Brain microvascular endothelial cell (primary cell): ENCODE measurements around the gene MAP3K5.

Source experiments
- DNase-seq: peaks from one replicate; pipeline ENCODE4 v3.0.0-alpha.2; 2020
- H3K27ac ChIP-seq: fragments of 250-450 bp; sonication (Bioruptor Pico); 2 replicates; pipeline ENCODE4 v1.5.1; 2020; ENCODE audit warnings: mild to moderate bottlenecking, moderate library complexity
- H3K27me3 ChIP-seq: fragments of 250-450 bp; sonication (Bioruptor Pico); replicated peaks from 2 replicates; pipeline ENCODE4 v1.5.1; 2020; ENCODE audit warnings: mild to moderate bottlenecking
- H3K36me3 ChIP-seq: fragments of 250-450 bp; sonication (Bioruptor Pico); replicated peaks from 2 replicates; pipeline ENCODE4 v1.5.1; 2020; ENCODE audit warnings: mild to moderate bottlenecking
- H3K4me3 ChIP-seq: 2 replicates; pipeline ENCODE4 v1.5.1; 2011; ENCODE audit warnings: low read depth, mild to moderate bottlenecking, control low read depth, low read length, moderate library complexity
- in situ Hi-C: cut with HindIII; loops from 2 replicates; pipeline ENCODE4 v1.10.0; 2017; ENCODE audit warnings: low sequenced_read_pairs, low pct_ligation_motif_present
- TF ChIP-seq, protein P1 (sequence below): IDR thresholded peaks from 2 replicates; pipeline ENCODE4 v1.5.1; 2011; ENCODE audit warnings: low read depth, mild to moderate bottlenecking, moderate library complexity, low read length, control low read depth, inconsistent platforms; ENCODE audit errors: missing control alignments

The MAP3K5 gene

DNA sequence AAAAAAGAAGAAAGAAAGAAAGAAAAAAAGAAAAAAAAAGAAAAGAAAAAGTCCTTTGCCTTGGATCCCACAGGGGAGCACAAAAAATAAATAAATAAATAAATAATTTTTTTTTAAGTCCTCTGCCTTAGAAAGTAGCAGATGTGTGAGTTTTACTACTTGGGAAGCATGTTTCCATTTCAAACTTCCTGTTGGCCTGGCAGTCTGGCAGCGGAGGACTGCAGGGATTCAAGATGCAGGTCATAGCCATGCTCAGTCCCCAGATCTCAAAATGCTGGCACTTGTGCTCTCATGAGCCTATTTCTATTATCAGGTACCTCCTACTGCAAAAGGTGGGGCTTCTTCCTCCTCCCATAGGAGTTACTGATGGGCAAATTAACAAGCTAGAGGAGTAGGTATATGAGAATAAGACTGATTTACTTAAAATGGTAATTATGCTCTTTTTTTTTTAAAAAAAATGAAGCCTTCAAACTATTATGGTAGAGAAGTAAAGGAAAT lies 187.9 kb downstream of the MAP3K5 start:
- H3K36me3 ChIP-seq: no peaks in the 10 kb centered on the region
- DNase-seq: no peak
- in situ Hi-C loops: no loop called here
- H3K27ac ChIP-seq: no peak overlapping the region
- H3K4me3 ChIP-seq: no peak overlapping the region
- TF ChIP-seq, protein P1, sequence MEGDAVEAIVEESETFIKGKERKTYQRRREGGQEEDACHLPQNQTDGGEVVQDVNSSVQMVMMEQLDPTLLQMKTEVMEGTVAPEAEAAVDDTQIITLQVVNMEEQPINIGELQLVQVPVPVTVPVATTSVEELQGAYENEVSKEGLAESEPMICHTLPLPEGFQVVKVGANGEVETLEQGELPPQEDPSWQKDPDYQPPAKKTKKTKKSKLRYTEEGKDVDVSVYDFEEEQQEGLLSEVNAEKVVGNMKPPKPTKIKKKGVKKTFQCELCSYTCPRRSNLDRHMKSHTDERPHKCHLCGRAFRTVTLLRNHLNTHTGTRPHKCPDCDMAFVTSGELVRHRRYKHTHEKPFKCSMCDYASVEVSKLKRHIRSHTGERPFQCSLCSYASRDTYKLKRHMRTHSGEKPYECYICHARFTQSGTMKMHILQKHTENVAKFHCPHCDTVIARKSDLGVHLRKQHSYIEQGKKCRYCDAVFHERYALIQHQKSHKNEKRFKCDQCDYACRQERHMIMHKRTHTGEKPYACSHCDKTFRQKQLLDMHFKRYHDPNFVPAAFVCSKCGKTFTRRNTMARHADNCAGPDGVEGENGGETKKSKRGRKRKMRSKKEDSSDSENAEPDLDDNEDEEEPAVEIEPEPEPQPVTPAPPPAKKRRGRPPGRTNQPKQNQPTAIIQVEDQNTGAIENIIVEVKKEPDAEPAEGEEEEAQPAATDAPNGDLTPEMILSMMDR: no peak
- H3K27me3 ChIP-seq: no peaks in the 10 kb centered on the region

DNA sequence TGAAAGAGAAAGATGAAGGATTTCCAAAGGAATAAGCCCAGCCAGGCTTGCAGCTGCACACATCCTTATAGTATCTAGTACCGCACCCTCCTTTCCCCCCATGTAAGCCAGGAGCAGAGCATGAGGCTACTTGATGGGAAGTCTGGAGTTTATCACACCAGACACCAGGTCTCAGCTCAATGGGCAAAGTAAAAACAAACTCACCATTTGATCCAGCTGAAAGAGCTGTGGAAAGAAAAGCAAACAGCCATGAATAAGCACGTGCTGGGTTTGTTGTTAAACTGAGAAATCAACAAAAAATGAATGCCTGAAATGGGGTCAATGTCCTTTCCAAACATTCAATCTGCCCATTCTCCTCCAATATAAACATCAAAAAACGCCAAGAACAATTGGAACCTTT lies 191.5 kb downstream of the MAP3K5 start:
- in situ Hi-C loops: no loop called here
- Histone ChIP-seq H3K27me3 (no peaks in the 10 kb centered on the region), H3K36me3 (no peaks in the 10 kb centered on the region), H3K27ac (no peak overlapping the region), H3K4me3 (no peak overlapping the region)
- no peak for DNase-seq
- TF ChIP-seq, protein P1: no peak

DNA sequence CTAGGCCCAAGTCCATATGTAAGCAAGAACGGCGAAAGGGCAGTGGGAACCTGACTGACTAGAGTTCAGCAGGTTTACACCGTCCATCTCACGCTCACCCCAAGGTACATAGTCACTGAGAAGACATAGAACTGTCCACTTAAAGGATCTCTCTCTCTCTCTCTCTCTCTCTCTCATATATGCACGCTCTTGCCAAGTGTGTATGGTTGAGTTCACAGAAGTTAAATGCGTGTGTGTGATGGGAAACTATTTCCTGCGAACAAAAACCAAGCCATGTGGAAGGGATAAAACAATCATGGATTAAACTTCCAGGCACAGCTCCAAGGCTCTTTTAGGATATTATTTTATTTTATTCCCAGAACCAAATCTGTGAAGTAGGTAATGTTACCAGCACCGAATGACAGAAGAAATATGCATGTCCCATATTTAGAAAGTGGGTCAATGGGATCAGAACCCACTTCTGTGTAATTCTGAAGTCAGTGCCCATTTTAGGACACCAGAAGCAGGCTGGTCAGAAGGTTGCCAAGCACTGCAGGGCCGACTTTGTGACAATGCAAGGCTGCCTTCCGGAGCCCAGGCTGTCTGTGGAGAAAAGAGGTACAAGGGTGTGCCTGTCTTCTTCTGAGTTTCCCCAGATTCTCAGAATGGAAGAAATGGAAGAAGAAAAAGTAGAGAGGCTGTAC lies 192.8 kb downstream of the MAP3K5 start:
- H3K36me3 ChIP-seq: no peaks in the 10 kb centered on the region
- TF ChIP-seq, protein P1: no peak
- no peak overlapping the region for H3K27ac ChIP-seq
- no peaks in the 10 kb centered on the region for H3K27me3 ChIP-seq
- DNase-seq: no peak
- in situ Hi-C loops: no loop called here
- H3K4me3 ChIP-seq: no peak overlapping the region

DNA sequence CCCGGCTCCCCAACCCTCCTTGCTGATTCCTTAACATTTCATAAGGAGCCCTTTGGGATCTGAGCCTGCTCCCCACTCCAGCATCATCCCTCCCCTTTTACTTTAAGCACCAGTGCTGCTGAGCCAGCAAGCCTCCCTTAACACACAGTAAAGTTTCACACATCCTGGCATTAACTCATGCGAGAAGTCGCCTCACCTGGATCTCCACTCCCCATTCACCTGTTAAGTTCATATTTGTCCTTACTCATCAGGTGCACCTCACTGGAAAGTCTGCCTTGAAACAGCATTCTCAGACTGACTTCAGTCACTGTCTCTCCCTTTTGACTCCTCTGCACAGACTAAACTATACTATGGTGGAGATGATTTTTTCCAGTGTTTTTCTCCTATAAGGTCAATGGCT lies 194.2 kb downstream of the MAP3K5 start:
- H3K27ac ChIP-seq: no peak overlapping the region
- TF ChIP-seq, protein P1: no peak
- DNase-seq: no peak
- H3K27me3 ChIP-seq: no peaks in the 10 kb centered on the region
- in situ Hi-C loops: no loop called here
- H3K4me3 ChIP-seq: no peak overlapping the region
- no peaks in the 10 kb centered on the region for H3K36me3 ChIP-seq

DNA sequence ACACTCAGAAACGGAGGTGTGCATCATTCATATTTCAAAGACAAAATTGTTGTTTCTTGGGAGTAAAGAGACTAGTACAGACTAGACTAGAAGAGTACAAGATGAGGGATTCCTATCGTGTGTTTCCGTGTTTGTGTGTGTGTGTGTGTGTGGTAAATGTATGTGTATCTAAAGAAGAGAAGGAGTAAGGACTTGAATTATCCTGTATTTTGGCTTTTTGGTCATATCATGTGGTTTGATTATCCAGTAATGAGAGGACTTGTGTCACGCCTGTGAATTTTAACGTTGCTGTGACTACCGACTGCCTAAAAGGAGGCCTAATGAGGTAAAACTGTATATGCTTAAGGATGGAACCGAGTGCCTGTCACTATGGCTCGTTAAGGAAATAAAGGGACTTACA lies 197.6 kb downstream of the MAP3K5 start:
- peak overlapping the region; percentile 87 for H3K27ac ChIP-seq
- TF ChIP-seq, protein P1: no peak
- DNase-seq: no peak
- H3K36me3 ChIP-seq: peaks cover 11% of the 10 kb centered on the region
- H3K27me3 ChIP-seq: no peaks in the 10 kb centered on the region
- no peak overlapping the region for H3K4me3 ChIP-seq
- in situ Hi-C loops: no loop called here

DNA sequence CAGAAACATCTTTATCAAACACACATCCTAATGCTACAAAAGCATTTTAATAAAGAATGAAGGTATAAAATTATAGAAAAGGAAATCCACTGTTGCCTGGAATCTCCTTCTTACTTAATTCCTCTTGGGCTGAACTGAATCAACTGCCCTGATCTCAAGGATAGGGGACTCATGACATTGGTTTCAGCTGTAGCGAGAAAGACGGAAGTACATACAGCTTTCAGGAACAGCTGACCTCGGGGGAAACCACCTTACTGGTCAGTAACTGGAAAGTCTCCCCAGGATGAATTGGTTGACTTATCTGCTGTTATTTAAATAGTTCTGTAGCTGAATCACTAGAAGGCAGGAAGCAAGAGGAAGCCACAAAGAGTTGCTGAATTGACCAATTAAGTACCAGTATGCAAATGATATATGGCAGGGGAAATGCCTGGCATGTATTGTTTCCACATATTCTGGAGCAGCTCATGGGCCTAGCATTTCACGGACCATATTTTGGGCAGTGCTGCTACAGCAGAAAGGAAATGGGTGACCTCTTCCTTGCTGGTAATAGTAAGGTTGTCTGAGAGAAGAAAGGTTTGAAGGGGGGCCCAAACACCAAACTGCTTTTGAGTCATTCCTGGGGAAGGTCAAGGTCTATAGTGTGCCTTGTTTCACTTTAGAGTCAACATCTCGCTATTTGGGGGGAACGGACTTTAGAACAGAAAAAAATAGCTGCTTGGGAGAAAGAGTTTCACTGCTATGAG lies 198.4 kb downstream of the MAP3K5 start:
- in situ Hi-C loops: no loop called here
- H3K27me3 ChIP-seq: no peaks in the 10 kb centered on the region
- TF ChIP-seq, protein P1: no peak
- peaks cover 13% of the 10 kb centered on the region for H3K36me3 ChIP-seq
- peak overlapping the region; percentile 87 for H3K27ac ChIP-seq
- DNase-seq: peak; percentile 98
- no peak overlapping the region for H3K4me3 ChIP-seq
